Activated naive CD8-positive, alpha-beta T cell (primary cell): Measurements from ENCODE around the gene FBXL16.

ENCODE experiments used
- H3K27ac Mint-ChIP-seq: one replicate; pipeline ENCODE4 v1.8.0; 2021; ENCODE audit warnings: mixed read lengths
- H3K27me3 Mint-ChIP-seq: one replicate; pipeline ENCODE4 v1.8.0; 2021; ENCODE audit warnings: mixed read lengths
- H3K36me3 Mint-ChIP-seq: one replicate; pipeline ENCODE4 v1.8.0; 2021; ENCODE audit warnings: mixed read lengths
- H3K4me1 Mint-ChIP-seq: one replicate; pipeline ENCODE4 v1.8.0; 2021; ENCODE audit warnings: low read depth, mixed read lengths
- H3K4me3 Mint-ChIP-seq: one replicate; pipeline ENCODE4 v1.8.0; 2021; ENCODE audit warnings: mild to moderate bottlenecking, mixed read lengths
- H3K9me3 Mint-ChIP-seq: one replicate; pipeline ENCODE4 v1.8.0; 2021; ENCODE audit warnings: low read depth, mixed read lengths

FBXL16 gene

GRCh38 chr16:667113-667779 is 38.4 kb downstream of the FBXL16 start:
- no peaks in the 10 kb centered on the region for H3K9me3 Mint-ChIP-seq
- peak overlapping the region; percentile 81 for H3K4me3 Mint-ChIP-seq
- no peaks in the 10 kb centered on the region for H3K36me3 Mint-ChIP-seq
- H3K4me1 Mint-ChIP-seq, result peaks cover 6% of the 10 kb centered on the region
- H3K27me3 Mint-ChIP-seq, result no peaks in the 10 kb centered on the region
- peak overlapping the region; percentile 82 for H3K27ac Mint-ChIP-seq

GRCh38 chr16:666572-666971 is 39.0 kb downstream of the FBXL16 start:
- no peaks in the 10 kb centered on the region for H3K9me3 Mint-ChIP-seq
- no peaks in the 10 kb centered on the region for H3K27me3 Mint-ChIP-seq
- no peak overlapping the region for H3K4me3 Mint-ChIP-seq
- no peaks in the 10 kb centered on the region for H3K36me3 Mint-ChIP-seq
- no peak overlapping the region for H3K27ac Mint-ChIP-seq
- H3K4me1 Mint-ChIP-seq, result peaks cover 6% of the 10 kb centered on the region

GRCh38 chr16:662597-662996 is 43.0 kb downstream of the FBXL16 start:
- Mint-ChIP-seq H3K4me3 (no peak overlapping the region), H3K27me3 (no peaks in the 10 kb centered on the region), H3K27ac (no peak overlapping the region), H3K9me3 (no peaks in the 10 kb centered on the region), H3K36me3 (no peaks in the 10 kb centered on the region), H3K4me1 (peaks cover 5% of the 10 kb centered on the region)

GRCh38 chr16:662095-662494 is 43.5 kb downstream of the FBXL16 start:
- H3K27me3 Mint-ChIP-seq, result no peaks in the 10 kb centered on the region
- no peak overlapping the region for H3K27ac Mint-ChIP-seq
- peaks cover 3% of the 10 kb centered on the region for H3K4me1 Mint-ChIP-seq
- H3K4me3 Mint-ChIP-seq, result no peak overlapping the region
- H3K36me3 Mint-ChIP-seq, result no peaks in the 10 kb centered on the region
- no peaks in the 10 kb centered on the region for H3K9me3 Mint-ChIP-seq

- no peak overlapping the region for H3K27ac Mint-ChIP-seq
- no peaks in the 10 kb centered on the region for H3K36me3 Mint-ChIP-seq
- H3K27me3 Mint-ChIP-seq, result no peaks in the 10 kb centered on the region
- peaks cover 3% of the 10 kb centered on the region for H3K4me1 Mint-ChIP-seq
- H3K4me3 Mint-ChIP-seq, result peak overlapping the region; percentile 27
- no peaks in the 10 kb centered on the region for H3K9me3 Mint-ChIP-seq
Measured at GRCh38 chr16:661184-661821, 44.3 kb downstream of the FBXL16 start.

- peak overlapping the region; percentile 27 for H3K4me3 Mint-ChIP-seq
- no peaks in the 10 kb centered on the region for H3K36me3 Mint-ChIP-seq
- no peaks in the 10 kb centered on the region for H3K9me3 Mint-ChIP-seq
- H3K27me3 Mint-ChIP-seq, result no peaks in the 10 kb centered on the region
- no peak overlapping the region for H3K27ac Mint-ChIP-seq
- H3K4me1 Mint-ChIP-seq, result peaks cover 3% of the 10 kb centered on the region
Measured at GRCh38 chr16:660459-661183, 45.0 kb downstream of the FBXL16 start.

GRCh38 chr16:660132-660458 is 45.5 kb downstream of the FBXL16 start:
- H3K4me3 Mint-ChIP-seq, result no peak overlapping the region
- no peaks in the 10 kb centered on the region for H3K36me3 Mint-ChIP-seq
- no peaks in the 10 kb centered on the region for H3K27me3 Mint-ChIP-seq
- no peaks in the 10 kb centered on the region for H3K9me3 Mint-ChIP-seq
- H3K27ac Mint-ChIP-seq, result no peak overlapping the region
- peaks cover 3% of the 10 kb centered on the region for H3K4me1 Mint-ChIP-seq

GRCh38 chr16:659618-660017 is 46.0 kb downstream of the FBXL16 start:
- Mint-ChIP-seq H3K27me3 (no peaks in the 10 kb centered on the region), H3K9me3 (no peaks in the 10 kb centered on the region), H3K36me3 (no peaks in the 10 kb centered on the region), H3K4me3 (no peak overlapping the region), H3K27ac (no peak overlapping the region), H3K4me1 (peaks cover 3% of the 10 kb centered on the region)

GRCh38 chr16:658679-659571 is 46.7 kb downstream of the FBXL16 start:
- no peak overlapping the region for H3K4me3 Mint-ChIP-seq
- no peaks in the 10 kb centered on the region for H3K36me3 Mint-ChIP-seq
- peaks cover 3% of the 10 kb centered on the region for H3K4me1 Mint-ChIP-seq
- H3K27me3 Mint-ChIP-seq, result no peaks in the 10 kb centered on the region
- no peak overlapping the region for H3K27ac Mint-ChIP-seq
- H3K9me3 Mint-ChIP-seq, result no peaks in the 10 kb centered on the region

GRCh38 chr16:657487-657886 is 48.1 kb downstream of the FBXL16 start:
- Mint-ChIP-seq H3K27ac (no peak overlapping the region), H3K4me3 (no peak overlapping the region), H3K9me3 (no peaks in the 10 kb centered on the region), H3K4me1 (peaks cover 3% of the 10 kb centered on the region), H3K27me3 (no peaks in the 10 kb centered on the region), H3K36me3 (no peaks in the 10 kb centered on the region)

- Mint-ChIP-seq H3K36me3 (no peaks in the 10 kb centered on the region), H3K27ac (no peak overlapping the region), H3K27me3 (no peaks in the 10 kb centered on the region), H3K4me1 (no peaks in the 10 kb centered on the region), H3K4me3 (no peak overlapping the region), H3K9me3 (no peaks in the 10 kb centered on the region)
Measured at GRCh38 chr16:654034-654433, 51.6 kb downstream of the FBXL16 start.

- H3K27ac Mint-ChIP-seq, result no peak overlapping the region
- H3K4me3 Mint-ChIP-seq, result no peak overlapping the region
- H3K36me3 Mint-ChIP-seq, result no peaks in the 10 kb centered on the region
- peaks cover 2% of the 10 kb centered on the region for H3K4me1 Mint-ChIP-seq
- no peaks in the 10 kb centered on the region for H3K27me3 Mint-ChIP-seq
- H3K9me3 Mint-ChIP-seq, result no peaks in the 10 kb centered on the region
Measured at GRCh38 chr16:652454-653305, 52.9 kb downstream of the FBXL16 start.

GRCh38 chr16:651844-652243 is 53.8 kb downstream of the FBXL16 start:
- peaks cover 2% of the 10 kb centered on the region for H3K4me1 Mint-ChIP-seq
- H3K36me3 Mint-ChIP-seq, result no peaks in the 10 kb centered on the region
- no peaks in the 10 kb centered on the region for H3K27me3 Mint-ChIP-seq
- no peak overlapping the region for H3K27ac Mint-ChIP-seq
- H3K4me3 Mint-ChIP-seq, result no peak overlapping the region
- H3K9me3 Mint-ChIP-seq, result no peaks in the 10 kb centered on the region

GRCh38 chr16:649631-650030 is 56.0 kb downstream of the FBXL16 start:
- H3K27ac Mint-ChIP-seq, result no peak overlapping the region

More at GRCh38 chr16:649631-650030, 56.0 kb downstream of the FBXL16 start:
- no peaks in the 10 kb centered on the region for H3K36me3 Mint-ChIP-seq
- H3K4me1 Mint-ChIP-seq, result peaks cover 5% of the 10 kb centered on the region
- H3K4me3 Mint-ChIP-seq, result peak overlapping the region; percentile 74
- H3K9me3 Mint-ChIP-seq, result no peaks in the 10 kb centered on the region
- no peaks in the 10 kb centered on the region for H3K27me3 Mint-ChIP-seq
